HEK293 (cell line): ENCODE data around the gene RBPJ.

Experiments
- CTCF ChIA-PET: fragments of 350-600 bp; formaldehyde crosslinking; extraction: SDS; loops from one replicate; lab custom pipeline; 2021; ENCODE audit warnings: antibody characterized with exemption; lab: Yijun Ruan, JAX
- POLR2A ChIA-PET: fragments of 300-600 bp; formaldehyde crosslinking; extraction: SDS; loops from one replicate; lab custom pipeline; 2020; ENCODE audit warnings: antibody characterized with exemption, inconsistent platforms; lab: Yijun Ruan, JAX
- H3K27ac ChIP-seq: fragments of 200-500 bp; sonication (Bioruptor generic); 2 replicates; pipeline ENCODE4 v1.5.1; 2014; ENCODE audit warnings: low read depth, low read length, control low read depth, inconsistent platforms; ENCODE audit errors: extremely low read depth
- H3K36me3 ChIP-seq, 2 experiments: fragments of 200-500 bp in 1 of 2; sonication (Bioruptor generic) in 1 of 2; 1 replicate in 1 of 2; 2 replicates in 1 of 2; pipeline ENCODE4 v1.5.1; 2014 to 2017; ENCODE audit warnings: inconsistent platforms in 2 of 2, low read length in 2 of 2; ENCODE audit not compliant: control insufficient read depth in 2 of 2, insufficient read depth in 1 of 2
- H3K4me1 ChIP-seq: fragments of 200-500 bp; sonication (Bioruptor generic); 2 replicates; pipeline ENCODE4 v1.5.1; 2014; ENCODE audit warnings: mild to moderate bottlenecking, low read length, inconsistent platforms; ENCODE audit not compliant: control insufficient read depth, insufficient read depth
- H3K4me3 ChIP-seq: 2 replicates; pipeline ENCODE4 v1.5.1; 2011; ENCODE audit warnings: low read depth, mild to moderate bottlenecking, control low read depth, low read length, moderate library complexity
- H3K9me3 ChIP-seq: fragments of 200-500 bp; sonication (Bioruptor generic); 2 replicates; pipeline ENCODE4 v1.5.1; 2014; ENCODE audit warnings: low read depth, low read length, inconsistent platforms; ENCODE audit not compliant: control insufficient read depth, insufficient read depth
- GLIS1 ChIP-seq: fragments of 450-650 bp; formaldehyde crosslinking; IDR thresholded peaks from 2 replicates; pipeline ENCODE4 v1.5.1; 2016; ENCODE audit warnings: missing biosample characterization, missing genetic modification characterization
- INSM2 ChIP-seq: fragments of 450-650 bp; formaldehyde crosslinking; IDR thresholded peaks from 2 replicates; pipeline ENCODE4 v1.5.1; 2016; ENCODE audit warnings: missing biosample characterization, missing genetic modification characterization
- KLF17 ChIP-seq: fragments of 450-650 bp; formaldehyde crosslinking; IDR thresholded peaks from 2 replicates; pipeline ENCODE4 v1.5.1; 2016; ENCODE audit warnings: missing biosample characterization, missing genetic modification characterization
- KLF8 ChIP-seq: fragments of 450-650 bp; formaldehyde crosslinking; IDR thresholded peaks from 2 replicates; pipeline ENCODE4 v1.5.1; 2016; ENCODE audit warnings: missing biosample characterization, missing genetic modification characterization
- PRDM4 ChIP-seq: fragments of 450-650 bp; formaldehyde crosslinking; IDR thresholded peaks from 2 replicates; pipeline ENCODE4 v1.5.1; 2017; ENCODE audit warnings: missing biosample characterization, missing genetic modification characterization
- TCF7L2 ChIP-seq: IDR thresholded peaks from 2 replicates; pipeline ENCODE4 v1.6.1; 2011; ENCODE audit warnings: low read depth, mild to moderate bottlenecking, inconsistent platforms, low read length, moderate library complexity, borderline replicate concordance
- ZBTB17 ChIP-seq: fragments of 450-650 bp; formaldehyde crosslinking; IDR thresholded peaks from 2 replicates; pipeline ENCODE4 v1.5.1; 2016; ENCODE audit warnings: missing biosample characterization, missing genetic modification characterization
- ZBTB21 ChIP-seq: fragments of 450-650 bp; formaldehyde crosslinking; IDR thresholded peaks from 2 replicates; pipeline ENCODE4 v1.5.1; 2017; ENCODE audit warnings: missing biosample characterization, missing genetic modification characterization
- ZBTB49 ChIP-seq: fragments of 450-650 bp; formaldehyde crosslinking; IDR thresholded peaks from 2 replicates; pipeline ENCODE4 v1.5.1; 2016; ENCODE audit warnings: missing biosample characterization, missing genetic modification characterization, low read depth
- ZBTB7A ChIP-seq: fragments of 450-650 bp; formaldehyde crosslinking; IDR thresholded peaks from 2 replicates; pipeline ENCODE4 v1.5.1; 2016; ENCODE audit warnings: low read depth, missing biosample characterization, missing genetic modification characterization
- ZFP37 ChIP-seq: fragments of 450-650 bp; formaldehyde crosslinking; IDR thresholded peaks from 2 replicates; pipeline ENCODE4 v1.5.1; 2016; ENCODE audit warnings: missing biosample characterization, missing genetic modification characterization
- ZFP41 ChIP-seq: fragments of 450-650 bp; formaldehyde crosslinking; IDR thresholded peaks from 2 replicates; pipeline ENCODE4 v1.5.1; 2016; ENCODE audit warnings: missing biosample characterization, missing genetic modification characterization, borderline replicate concordance
- ZNF132 ChIP-seq: fragments of 450-650 bp; formaldehyde crosslinking; IDR thresholded peaks from 2 replicates; pipeline ENCODE4 v1.5.1; 2017; ENCODE audit warnings: missing biosample characterization, missing genetic modification characterization, borderline replicate concordance
- ZNF16 ChIP-seq: fragments of 450-650 bp; formaldehyde crosslinking; IDR thresholded peaks from 2 replicates; pipeline ENCODE4 v1.5.1; 2016; ENCODE audit warnings: low read depth, missing biosample characterization, missing genetic modification characterization
- ZNF169 ChIP-seq: fragments of 450-650 bp; formaldehyde crosslinking; IDR thresholded peaks from 2 replicates; pipeline ENCODE4 v1.5.1; 2016; ENCODE audit warnings: missing biosample characterization, missing genetic modification characterization
- ZNF175 ChIP-seq: fragments of 450-650 bp; formaldehyde crosslinking; IDR thresholded peaks from 2 replicates; pipeline ENCODE4 v1.5.1; 2016; ENCODE audit warnings: missing biosample characterization, missing genetic modification characterization
- ZNF23 ChIP-seq: fragments of 450-650 bp; formaldehyde crosslinking; IDR thresholded peaks from 2 replicates; pipeline ENCODE4 v1.5.1; 2016; ENCODE audit warnings: missing biosample characterization, missing genetic modification characterization, borderline replicate concordance
- ZNF302 ChIP-seq: fragments of 450-650 bp; formaldehyde crosslinking; IDR thresholded peaks from 2 replicates; pipeline ENCODE4 v1.5.1; 2016; ENCODE audit warnings: missing biosample characterization, missing genetic modification characterization, low read depth
- ZNF433 ChIP-seq: fragments of 450-650 bp; formaldehyde crosslinking; IDR thresholded peaks from 2 replicates; pipeline ENCODE4 v1.5.1; 2016; ENCODE audit warnings: missing biosample characterization, missing genetic modification characterization, low read depth
- ZNF501 ChIP-seq: fragments of 450-650 bp; formaldehyde crosslinking; IDR thresholded peaks from 2 replicates; pipeline ENCODE4 v1.5.1; 2016; ENCODE audit warnings: missing biosample characterization, missing genetic modification characterization
- ZNF513 ChIP-seq: fragments of 450-650 bp; IDR thresholded peaks from 2 replicates; pipeline ENCODE4 v1.5.1; 2018; ENCODE audit warnings: missing biosample characterization, missing genetic modification characterization
- ZNF629 ChIP-seq: fragments of 450-650 bp; formaldehyde crosslinking; IDR thresholded peaks from 2 replicates; pipeline ENCODE4 v1.5.1; 2017; ENCODE audit warnings: missing biosample characterization, missing genetic modification characterization
- ZNF658 ChIP-seq: fragments of 450-650 bp; formaldehyde crosslinking; IDR thresholded peaks from 2 replicates; pipeline ENCODE4; 2016; ENCODE audit warnings: missing biosample characterization, missing genetic modification characterization
- ZNF670 ChIP-seq: fragments of 450-650 bp; formaldehyde crosslinking; IDR thresholded peaks from 2 replicates; pipeline ENCODE4 v1.5.1; 2016; ENCODE audit warnings: missing biosample characterization, missing genetic modification characterization, low read depth
- ZSCAN4 ChIP-seq: fragments of 450-650 bp; formaldehyde crosslinking; IDR thresholded peaks from 2 replicates; pipeline ENCODE4 v1.5.1; 2017; ENCODE audit warnings: missing biosample characterization, missing genetic modification characterization

The RBPJ gene

GRCh38 chr4:26360273-26360672, 39.5 kb downstream of the RBPJ start:
- Histone ChIP-seq H3K36me3 (no peaks in the 10 kb centered on the region), H3K4me3 (no peak overlapping the region), H3K4me1 (0 out of 2 replicates have a peak, but pooled peaks cover 2% of the 10 kb centered on the region), H3K27ac (no peak overlapping the region), H3K9me3 (no peaks in the 10 kb centered on the region)
- CTCF ChIA-PET, result interaction anchor here (0.6 kb wide), 1 partner anchor 12 kb away, joined by 3 read pairs; no protein-coding TSS in a partner anchor
- POLR2A ChIA-PET, result no interaction called here
- TF ChIP-seq ZFP41 (no peak), ZNF501 (tag by site-specific recombination) (no peak), PRDM4 (tag by site-specific recombination) (peak; percentile 78), ZNF132 (tag by site-specific recombination) (no peak), KLF8 (tag by site-specific recombination) (no peak), ZNF23 (no peak), ZNF302 (tag by site-specific recombination) (no peak), ZNF16 (tag by site-specific recombination) (no peak), KLF17 (no peak), ZNF629 (tag by site-specific recombination) (peak; percentile 27; the same call in 1 of the 2 replicates), ZNF169 (no peak), ZBTB7A (tag by site-specific recombination) (no peak), ZNF670 (tag by site-specific recombination) (no peak), ZBTB21 (tag by site-specific recombination) (no peak), GLIS1 (tag by site-specific recombination) (no peak), ZNF658 (tag by site-specific recombination) (no peak), ZBTB17 (no peak), INSM2 (tag by site-specific recombination) (no peak), ZNF513 (tag by site-specific recombination) (no peak), ZSCAN4 (tag by site-specific recombination) (no peak), ZFP37 (tag by site-specific recombination) (no peak), ZNF175 (tag by site-specific recombination) (no peak), ZNF433 (tag by site-specific recombination) (no peak), ZBTB49 (tag by site-specific recombination) (no peak), TCF7L2 (0 out of 2 replicates have a peak, but pooled peaks have one; percentile 26)
